ENCODE data around the gene ARHGAP31.

Gene ARHGAP31

GRCh38 chr3:119395923-119396358 is 101.8 kb downstream of the ARHGAP31 start:
- DNase-seq (ENCODE audit: low spot score), result no peak

- no peak for DNase-seq (ENCODE audit: low spot score)
These were observed 102.7 kb downstream of the ARHGAP31 start for GRCh38 chr3:119396870-119397269.

GRCh38 chr3:119400466-119400865 is 106.3 kb downstream of the ARHGAP31 start:
- no peak for DNase-seq (ENCODE audit: low spot score)

- DNase-seq (ENCODE audit: low spot score), result no peak
These were observed 106.9 kb downstream of the ARHGAP31 start for GRCh38 chr3:119401069-119401468.

GRCh38 chr3:119401503-119402440 is 107.6 kb downstream of the ARHGAP31 start:
- DNase-seq (ENCODE audit: low spot score), result no peak

- DNase-seq (ENCODE audit: low spot score), result no peak
These were observed 108.6 kb downstream of the ARHGAP31 start for GRCh38 chr3:119402791-119403190.

- no peak for DNase-seq (ENCODE audit: low spot score)
These were observed 109.0 kb downstream of the ARHGAP31 start for GRCh38 chr3:119403201-119403600.

- DNase-seq (ENCODE audit: low spot score), result no peak
These were observed 111.1 kb downstream of the ARHGAP31 start for GRCh38 chr3:119405315-119405714.

GRCh38 chr3:119408243-119408950 is 114.2 kb downstream of the ARHGAP31 start:
- no peak for DNase-seq (ENCODE audit: low spot score)

- no peak for DNase-seq (ENCODE audit: low spot score)
These were observed 115.7 kb downstream of the ARHGAP31 start for GRCh38 chr3:119409844-119410243.

GRCh38 chr3:119413603-119414280 is 119.6 kb downstream of the ARHGAP31 start:
- DNase-seq (ENCODE audit: low spot score), result no peak

GRCh38 chr3:119416873-119417272 is 122.7 kb downstream of the ARHGAP31 start:
- DNase-seq (ENCODE audit: low spot score), result no peak

- DNase-seq (ENCODE audit: low spot score), result no peak
These were observed 123.8 kb downstream of the ARHGAP31 start for GRCh38 chr3:119417771-119418512.

GRCh38 chr3:119418641-119419040 is 124.5 kb downstream of the ARHGAP31 start:
- DNase-seq (ENCODE audit: low spot score), result no peak

- DNase-seq (ENCODE audit: low spot score), result no peak
These were observed 126.0 kb downstream of the ARHGAP31 start for GRCh38 chr3:119420196-119420595.

- DNase-seq (ENCODE audit: low spot score), result no peak
These were observed 133.5 kb downstream of the ARHGAP31 start for GRCh38 chr3:119427669-119428068.

- DNase-seq (ENCODE audit: low spot score), result no peak
These were observed 134.4 kb downstream of the ARHGAP31 start for GRCh38 chr3:119428538-119428937.

GRCh38 chr3:119433613-119434325 is 139.6 kb downstream of the ARHGAP31 start:
- DNase-seq (ENCODE audit: low spot score), result no peak

- no peak for DNase-seq (ENCODE audit: low spot score)
These were observed 140.5 kb downstream of the ARHGAP31 start for GRCh38 chr3:119434703-119435102.

GRCh38 chr3:119436977-119437376 is 142.8 kb downstream of the ARHGAP31 start:
- DNase-seq (ENCODE audit: low spot score), result no peak

- DNase-seq (ENCODE audit: low spot score), result no peak
These were observed 143.6 kb downstream of the ARHGAP31 start for GRCh38 chr3:119437691-119438258.

All from kidney capillary endothelial cell (primary cell).